Astrocyte of the spinal cord (primary cell): ENCODE results near the gene CLEC5A.
"Not testable (repeated sequence)": the region's sequence is repeated elsewhere in the genome, so short reads cannot be mapped to it uniquely, and the experiment has no call there.

Experiments used
- DNase-seq: peaks from one replicate; pipeline ENCODE4 v3.0.0; 2011; ENCODE audit warnings: low read depth, low spot score
- H3K4me3 ChIP-seq: 2 replicates; pipeline ENCODE4 v1.5.1; 2011; ENCODE audit warnings: low read depth, mild to moderate bottlenecking, low read length, moderate library complexity
- CTCF ChIP-seq: IDR thresholded peaks from 2 replicates; pipeline ENCODE4 v1.5.1; 2012; ENCODE audit warnings: low read depth, mild to moderate bottlenecking, low read length, inconsistent platforms
- in situ Hi-C: cut with HindIII; loops from 2 replicates; pipeline ENCODE4 v1.10.0; 2017; ENCODE audit warnings: low sequenced_read_pairs

Gene CLEC5A

GRCh38 chr7:141986923-141987322, 40.1 kb upstream of the CLEC5A start:
- H3K4me3 ChIP-seq: no peak overlapping the region
- in situ Hi-C loops: no loop called here
- TF ChIP-seq CTCF: no peak
- no peak for DNase-seq

- H3K4me3 ChIP-seq, DNase-seq, in situ Hi-C loops: not testable (repeated sequence)
Measured at GRCh38 chr7:141985926-141986325, 39.2 kb upstream of the CLEC5A start.

GRCh38 chr7:141979568-141979967, 32.8 kb upstream of the CLEC5A start:
- in situ Hi-C loops: no loop called here
- H3K4me3 ChIP-seq: no peak overlapping the region
- TF ChIP-seq CTCF: no peak
- no peak for DNase-seq

GRCh38 chr7:141978351-141978750, 31.6 kb upstream of the CLEC5A start:
- DNase-seq: no peak
- no peak for TF ChIP-seq CTCF
- in situ Hi-C loops: no loop called here
- no peak overlapping the region for H3K4me3 ChIP-seq

- in situ Hi-C loops: no loop called here
- H3K4me3 ChIP-seq: no peak overlapping the region
- DNase-seq: no peak
- TF ChIP-seq CTCF: no peak
Measured at GRCh38 chr7:141976524-141977245, 29.9 kb upstream of the CLEC5A start.

- peak; percentile 60 for DNase-seq
- H3K4me3 ChIP-seq: peak overlapping the region; percentile 14
Measured at GRCh38 chr7:141975806-141976523, 29.2 kb upstream of the CLEC5A start.

More at GRCh38 chr7:141975806-141976523, 29.2 kb upstream of the CLEC5A start:
- TF ChIP-seq CTCF: peak; percentile 93
- in situ Hi-C loops: no loop called here
